ENCODE results near the gene DRG1.

DNA sequence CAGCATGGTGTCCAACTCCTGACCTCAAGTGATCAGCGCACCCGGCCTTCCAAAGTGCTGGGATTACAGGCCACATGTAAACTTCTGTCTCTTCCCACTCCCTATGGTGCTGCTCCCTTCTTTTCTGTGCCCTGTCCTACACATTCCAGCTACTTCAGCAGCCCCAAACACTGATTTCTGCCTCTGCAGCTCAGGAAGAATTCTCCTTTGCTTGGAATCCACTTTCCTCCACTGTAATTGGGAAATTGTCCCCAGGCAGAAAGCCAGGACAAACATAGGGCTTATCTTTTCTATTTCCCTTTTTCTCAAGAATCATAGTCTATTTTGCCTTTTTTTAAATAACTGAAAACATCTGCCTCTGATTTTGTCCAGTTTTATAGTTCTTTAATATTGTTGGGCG, 21.3 kb upstream of the DRG1 start:
- TF ChIP-seq HDGF (IDR thresholded peaks at IDR 0.05; ENCODE audit: borderline replicate concordance): no peak
- TF ChIP-seq FOXK2 (IDR thresholded peaks at IDR 0.05): no peak
- no peak for TF ChIP-seq L3MBTL2 (conservative IDR thresholded peaks at IDR 0.05)
- TF ChIP-seq SUZ12 (IDR thresholded peaks at IDR 0.05): no peak
- no peak for TF ChIP-seq FOXA1 (IDR thresholded peaks at IDR 0.05)
- no peak for TF ChIP-seq NFRKB (IDR thresholded peaks at IDR 0.05)
- no peak for TF ChIP-seq ELF4 (IDR thresholded peaks at IDR 0.05)
